Nephron progenitor cell (in vitro differentiated cells): ENCODE data around the gene TNIP1.

Source experiments
- DNase-seq: peaks from one replicate; pipeline ENCODE4 v3.0.0; 2021
- H3K27ac Mint-ChIP-seq: 2 replicates; pipeline ENCODE4 v1.8.0; 2021; ENCODE audit warnings: mild to moderate bottlenecking, moderate library complexity, mixed read lengths
- H3K27me3 Mint-ChIP-seq: 2 replicates; pipeline ENCODE4 v1.8.0; 2021; ENCODE audit warnings: mild to moderate bottlenecking, low read depth, mixed read lengths; ENCODE audit not compliant: poor library complexity
- H3K36me3 Mint-ChIP-seq: 2 replicates; pipeline ENCODE4 v1.8.0; 2021; ENCODE audit warnings: low read depth, mixed read lengths
- H3K4me1 Mint-ChIP-seq: 2 replicates; pipeline ENCODE4 v1.8.0; 2021; ENCODE audit warnings: mixed read lengths
- H3K4me3 Mint-ChIP-seq: 2 replicates; pipeline ENCODE4 v1.8.0; 2021; ENCODE audit warnings: mild to moderate bottlenecking, moderate library complexity, mixed read lengths
- H3K9me3 Mint-ChIP-seq: 2 replicates; pipeline ENCODE4 v1.8.0; 2021; ENCODE audit warnings: mild to moderate bottlenecking, moderate library complexity, mixed read lengths
- CTCF ChIP-seq: fragments of 200-600 bp; sonication (generic); IDR thresholded peaks from 2 replicates; pipeline ENCODE4 v1.5.0; 2021; ENCODE audit warnings: antibody characterized with exemption

The TNIP1 gene

GRCh38 chr5:151118913-151119575 is 38.2 kb upstream of the TNIP1 start:
- no peaks in the 10 kb centered on the region for H3K9me3 Mint-ChIP-seq
- no peak overlapping the region for H3K4me3 Mint-ChIP-seq
- peaks cover 3% of the 10 kb centered on the region for H3K27me3 Mint-ChIP-seq
- H3K4me1 Mint-ChIP-seq = peaks cover 6% of the 10 kb centered on the region
- no peak for DNase-seq
- TF ChIP-seq CTCF = no peak
- H3K27ac Mint-ChIP-seq = no peak overlapping the region
- peaks cover 48% of the 10 kb centered on the region for H3K36me3 Mint-ChIP-seq

- H3K27me3 Mint-ChIP-seq = peaks cover 2% of the 10 kb centered on the region
- peak; percentile 84 for DNase-seq
- H3K36me3 Mint-ChIP-seq = peaks cover 32% of the 10 kb centered on the region
- H3K4me3 Mint-ChIP-seq = no peak overlapping the region
- peak; percentile 91 for TF ChIP-seq CTCF
- peaks cover 4% of the 10 kb centered on the region for H3K4me1 Mint-ChIP-seq
- H3K9me3 Mint-ChIP-seq = no peaks in the 10 kb centered on the region
- H3K27ac Mint-ChIP-seq = no peak overlapping the region
Measured at GRCh38 chr5:151115272-151115905, 34.6 kb upstream of the TNIP1 start.

- Mint-ChIP-seq H3K4me3 (no peak overlapping the region), H3K36me3 (peaks cover 26% of the 10 kb centered on the region), H3K4me1 (no peaks in the 10 kb centered on the region), H3K27ac (no peak overlapping the region), H3K27me3 (no peaks in the 10 kb centered on the region), H3K9me3 (no peaks in the 10 kb centered on the region)
- no peak for DNase-seq
- TF ChIP-seq CTCF = no peak
Measured at GRCh38 chr5:151113651-151114050, 32.8 kb upstream of the TNIP1 start.

- no peaks in the 10 kb centered on the region for H3K9me3 Mint-ChIP-seq
Measured at GRCh38 chr5:151110992-151111391, 30.2 kb upstream of the TNIP1 start.

GRCh38 chr5:151110122-151110681 is 29.4 kb upstream of the TNIP1 start:
- no peak for DNase-seq
- H3K27me3 Mint-ChIP-seq = no peaks in the 10 kb centered on the region
- no peaks in the 10 kb centered on the region for H3K9me3 Mint-ChIP-seq
- no peak overlapping the region for H3K4me3 Mint-ChIP-seq
- TF ChIP-seq CTCF = no peak
- no peaks in the 10 kb centered on the region for H3K4me1 Mint-ChIP-seq
- peak overlapping the region; percentile 52 for H3K27ac Mint-ChIP-seq
- peaks cover 35% of the 10 kb centered on the region for H3K36me3 Mint-ChIP-seq

More at GRCh38 chr5:151110992-151111391, 30.2 kb upstream of the TNIP1 start:
- TF ChIP-seq CTCF = no peak
- Mint-ChIP-seq H3K4me3 (no peak overlapping the region), H3K4me1 (no peaks in the 10 kb centered on the region), H3K27ac (peak overlapping the region; percentile 52), H3K27me3 (no peaks in the 10 kb centered on the region), H3K36me3 (peaks cover 33% of the 10 kb centered on the region)
- DNase-seq = no peak
